Mesodermal cell (in vitro differentiated cells): ENCODE measurements around the gene ADRA2C.

ENCODE experiments used
- H3K27ac ChIP-seq: 2 replicates; pipeline ENCODE4 v1.7.0; 2013; ENCODE audit warnings: mild to moderate bottlenecking, low read depth, low read length, moderate library complexity; ENCODE audit not compliant: severe bottlenecking
- H3K36me3 ChIP-seq: 2 replicates; pipeline ENCODE4 v1.7.1; 2013; ENCODE audit warnings: mild to moderate bottlenecking, low read length, moderate library complexity; ENCODE audit not compliant: control insufficient read depth, insufficient read depth
- H3K4me1 ChIP-seq: one replicate; pipeline ENCODE4 v1.7.1; 2013; ENCODE audit warnings: mild to moderate bottlenecking, low read length; ENCODE audit not compliant: insufficient read depth, control insufficient read depth, poor library complexity, severe bottlenecking
- H3K4me3 ChIP-seq: 2 replicates; pipeline ENCODE4 v1.7.0; 2013; ENCODE audit warnings: low read length, control low read depth, mild to moderate bottlenecking; ENCODE audit not compliant: insufficient read depth, poor library complexity, severe bottlenecking; ENCODE audit errors: extremely low read depth
- H3K9me3 ChIP-seq: 2 replicates; pipeline ENCODE4 v1.7.1; 2013; ENCODE audit warnings: mild to moderate bottlenecking, low read length, moderate library complexity; ENCODE audit not compliant: control insufficient read depth
- WGBS, 2 experiments: methylation state at CpG; one replicate each; pipeline ENCODE4 v1.1.5; 2013; ENCODE audit warnings: missing lambda C conversion rate in 2 of 2; ENCODE audit not compliant: insufficient coverage in 2 of 2; 5-methylcytosine and 5-hydroxymethylcytosine counted together

Gene ADRA2C

GRCh38 chr4:3771164-3771809, 5.1 kb downstream of the ADRA2C start:
- no peak overlapping the region for H3K4me3 ChIP-seq
- 81 to 83% methylated on average over 18 to 20 of the region's 20 CpGs for WGBS, 2 experiments
- H3K4me1 ChIP-seq, result peaks cover 4% of the 10 kb centered on the region
- no peak overlapping the region for H3K27ac ChIP-seq
- H3K36me3 ChIP-seq, result no peaks in the 10 kb centered on the region
- no peaks in the 10 kb centered on the region for H3K9me3 ChIP-seq

- Histone ChIP-seq H3K4me3 (no peak overlapping the region), H3K36me3 (no peaks in the 10 kb centered on the region), H3K27ac (no peak overlapping the region), H3K4me1 (peaks cover 4% of the 10 kb centered on the region), H3K9me3 (no peaks in the 10 kb centered on the region)
- 88 to 92% methylated on average over 23 to 24 of the region's 24 CpGs for WGBS, 2 experiments
Observed at GRCh38 chr4:3771939-3772495, 5.8 kb downstream of the ADRA2C start.

DNA sequence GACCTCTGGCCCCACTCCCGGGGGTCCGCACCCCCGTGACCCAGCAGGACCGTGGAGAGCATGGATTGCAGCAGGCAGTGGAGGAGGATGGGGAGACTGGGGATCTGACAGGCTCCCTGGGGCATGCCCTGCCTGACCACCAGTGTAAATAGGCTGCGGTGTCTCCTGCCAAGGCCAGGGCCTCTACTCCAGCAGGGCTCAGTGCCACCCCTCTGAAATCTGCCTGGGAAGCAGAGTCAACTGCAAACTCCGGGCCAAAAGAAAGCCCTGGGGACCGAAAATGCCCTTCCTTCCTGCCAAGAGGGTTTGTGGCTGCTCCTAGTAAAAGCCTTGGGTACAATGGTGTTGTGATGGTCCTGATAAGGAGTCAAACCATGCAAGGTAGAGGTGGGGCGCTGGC, 6.4 kb downstream of the ADRA2C start:
- Histone ChIP-seq H3K36me3 (no peaks in the 10 kb centered on the region), H3K4me1 (peaks cover 4% of the 10 kb centered on the region), H3K9me3 (no peaks in the 10 kb centered on the region), H3K27ac (no peak overlapping the region), H3K4me3 (no peak overlapping the region)
- WGBS, 2 experiments, result 93% methylated on average over 5 to 7 of the region's 8 CpGs

DNA sequence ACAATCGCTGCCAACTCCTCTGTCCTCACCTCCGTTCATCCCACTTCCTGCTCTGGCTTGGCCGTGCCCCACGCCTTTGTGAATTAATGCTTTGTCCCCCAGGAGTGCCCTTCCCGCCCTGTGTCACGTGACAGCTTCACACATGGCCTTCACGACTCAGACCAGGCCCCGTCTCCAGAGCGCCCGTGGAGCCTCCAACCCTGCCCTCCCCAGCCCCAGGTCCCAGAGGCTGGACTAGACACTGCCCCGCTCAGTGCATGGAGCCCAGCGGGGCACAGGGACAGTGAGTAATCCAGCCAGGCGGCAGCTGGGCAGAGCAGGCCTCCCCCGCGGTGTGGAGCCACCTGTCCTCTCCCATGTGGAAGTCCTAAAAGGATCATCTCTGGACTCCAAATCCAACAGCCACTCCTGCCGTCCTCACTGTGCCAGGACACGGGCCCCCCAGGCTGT, 7.4 kb downstream of the ADRA2C start:
- Histone ChIP-seq H3K4me3 (no peak overlapping the region), H3K9me3 (no peaks in the 10 kb centered on the region), H3K36me3 (no peaks in the 10 kb centered on the region), H3K4me1 (peaks cover 4% of the 10 kb centered on the region), H3K27ac (no peak overlapping the region)
- WGBS, 2 experiments, result 89 to 91% methylated on average over 13 to 17 of the region's 17 CpGs

GRCh38 chr4:3774253-3774883, 8.2 kb downstream of the ADRA2C start:
- Histone ChIP-seq H3K4me1 (no peaks in the 10 kb centered on the region), H3K4me3 (no peak overlapping the region)
- WGBS, 2 experiments, result 86 to 88% methylated on average over 19 of the region's 19 CpGs

DNA sequence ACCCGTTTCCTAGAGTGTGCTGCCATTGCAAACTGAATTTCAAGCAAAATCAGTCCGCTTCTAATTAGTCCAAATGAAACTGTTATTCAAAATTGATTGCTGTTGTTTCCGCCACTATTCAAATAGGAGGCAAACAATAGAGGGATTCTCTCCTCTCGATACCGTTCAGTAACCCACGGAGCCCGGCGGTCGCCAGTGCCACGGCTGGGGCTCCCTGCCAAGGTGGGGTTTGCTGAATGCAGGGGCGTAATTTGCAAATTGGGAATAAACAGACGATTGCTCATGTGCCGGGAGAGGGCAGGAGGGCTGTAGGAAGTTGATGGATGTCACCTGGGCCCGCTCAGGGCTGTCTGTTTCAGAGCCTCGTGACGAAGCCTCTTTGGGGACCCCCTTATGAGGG, 8.8 kb downstream of the ADRA2C start:
- H3K9me3 ChIP-seq, result no peaks in the 10 kb centered on the region
- no peak overlapping the region for H3K4me3 ChIP-seq
- H3K36me3 ChIP-seq, result no peaks in the 10 kb centered on the region
- no peaks in the 10 kb centered on the region for H3K4me1 ChIP-seq
- no peak overlapping the region for H3K27ac ChIP-seq
- WGBS, 2 experiments, result 80 to 91% methylated on average over 14 of the region's 16 CpGs

More at GRCh38 chr4:3774253-3774883, 8.2 kb downstream of the ADRA2C start:
- Histone ChIP-seq H3K27ac (no peak overlapping the region), H3K36me3 (no peaks in the 10 kb centered on the region), H3K9me3 (no peaks in the 10 kb centered on the region)

GRCh38 chr4:3775576-3775975, 9.4 kb downstream of the ADRA2C start:
- no peak overlapping the region for H3K4me3 ChIP-seq
- WGBS, 2 experiments, result 92 to 100% methylated on average over 1 to 2 of the region's 4 CpGs
- H3K4me1 ChIP-seq, result no peaks in the 10 kb centered on the region
- no peaks in the 10 kb centered on the region for H3K9me3 ChIP-seq
- no peaks in the 10 kb centered on the region for H3K36me3 ChIP-seq
- H3K27ac ChIP-seq, result no peak overlapping the region

DNA sequence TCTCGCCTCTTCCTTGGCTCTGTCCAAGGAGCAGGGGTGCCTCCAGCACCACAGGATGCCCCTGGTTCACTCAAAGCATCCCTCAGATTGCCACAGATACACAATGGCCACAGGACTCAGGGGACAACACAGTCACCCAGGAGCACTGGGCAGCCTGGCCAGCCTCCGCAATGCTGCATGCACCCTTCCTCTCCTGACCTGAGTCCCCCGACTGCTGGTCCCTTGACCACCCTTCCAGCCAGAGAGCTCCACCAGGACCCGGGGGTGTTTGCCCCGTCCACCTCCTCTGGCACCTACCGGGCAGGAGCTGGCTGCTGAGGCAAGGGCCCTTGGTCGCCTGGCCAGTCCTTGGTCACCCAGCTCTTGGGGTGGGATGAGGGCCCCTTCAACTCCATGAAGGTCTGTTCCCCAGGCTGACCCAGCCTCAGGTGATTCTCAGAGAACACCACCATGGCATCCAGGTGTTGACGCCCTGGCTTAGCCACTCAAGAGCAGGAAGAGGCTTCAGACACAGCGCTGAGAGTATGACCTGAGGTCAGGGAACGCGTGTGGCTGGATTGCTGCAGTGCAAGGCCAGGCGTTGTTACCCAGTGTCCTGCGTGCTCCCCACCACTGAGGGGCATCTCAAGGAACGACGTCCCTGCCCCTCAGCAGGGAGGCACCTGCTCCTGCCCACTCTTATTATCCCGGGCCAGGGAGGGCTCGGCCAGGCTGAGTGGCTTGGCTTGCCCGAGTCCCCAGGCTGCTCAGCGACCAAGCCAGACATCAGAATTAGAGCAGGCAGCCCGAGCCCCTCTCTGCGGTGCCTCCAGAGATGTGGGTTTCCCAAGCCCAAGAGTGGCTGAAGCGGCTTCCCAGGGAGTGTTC, 10.2 kb downstream of the ADRA2C start:
- WGBS, 2 experiments, result 86 to 92% methylated on average over 20 to 22 of the region's 22 CpGs
- Histone ChIP-seq H3K4me1 (no peaks in the 10 kb centered on the region), H3K36me3 (no peaks in the 10 kb centered on the region), H3K9me3 (peaks cover 1% of the 10 kb centered on the region), H3K4me3 (no peak overlapping the region), H3K27ac (no peak overlapping the region)

- no peak overlapping the region for H3K4me3 ChIP-seq
- no peak overlapping the region for H3K27ac ChIP-seq
- 89 to 91% methylated on average over 5 of the region's 5 CpGs for WGBS, 2 experiments
- no peaks in the 10 kb centered on the region for H3K36me3 ChIP-seq
- H3K4me1 ChIP-seq, result no peaks in the 10 kb centered on the region
- H3K9me3 ChIP-seq, result peaks cover 5% of the 10 kb centered on the region
Observed at GRCh38 chr4:3777033-3777390, 10.8 kb downstream of the ADRA2C start.

DNA sequence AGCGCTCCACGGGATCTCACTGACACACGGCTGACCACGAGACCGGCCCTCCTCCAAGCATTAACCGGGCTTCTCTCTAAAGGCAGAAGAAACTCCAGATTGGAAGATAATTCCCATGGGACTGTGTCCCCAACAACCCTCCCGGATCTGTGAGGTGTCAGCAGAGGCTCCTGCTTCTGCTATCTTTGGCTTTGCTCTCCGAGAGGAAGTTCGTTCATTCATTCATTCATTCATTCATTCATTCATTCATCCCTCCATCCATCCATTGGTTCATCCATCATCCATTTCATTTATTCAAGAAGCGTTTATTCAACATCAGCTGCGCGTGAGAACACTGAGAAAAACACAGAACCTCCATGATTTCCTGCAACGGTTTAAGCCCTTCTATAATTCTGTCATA, 11.5 kb downstream of the ADRA2C start:
- Histone ChIP-seq H3K27ac (no peak overlapping the region), H3K4me1 (no peaks in the 10 kb centered on the region), H3K4me3 (no peak overlapping the region), H3K9me3 (peaks cover 5% of the 10 kb centered on the region), H3K36me3 (no peaks in the 10 kb centered on the region)
- 88 to 95% methylated on average over 9 to 13 of the region's 13 CpGs for WGBS, 2 experiments
